Kidney epithelial cell (primary cell): ENCODE data around the gene SERTAD3. TPM values are rescaled to one million over a fixed set of nuclear protein-coding genes. Genes with fewer than 3 reads are reported as not detected.

ENCODE experiments used
- DNase-seq: peaks from one replicate; pipeline ENCODE4 v3.0.0-alpha.2; 2010; ENCODE audit warnings: low read depth
- H3K27me3 ChIP-seq: 2 replicates; pipeline ENCODE4 v1.6.0; 2011; ENCODE audit warnings: low read length; ENCODE audit not compliant: control insufficient read depth, insufficient read depth
- H3K36me3 ChIP-seq: 2 replicates; pipeline ENCODE4 v1.5.1; 2011; ENCODE audit warnings: low read length; ENCODE audit not compliant: control insufficient read depth, insufficient read depth
- H3K4me3 ChIP-seq: 2 replicates; pipeline ENCODE4 v1.5.1; 2011; ENCODE audit warnings: low read depth, mild to moderate bottlenecking, control low read depth, low read length
- CTCF ChIP-seq: IDR thresholded peaks from 2 replicates; pipeline ENCODE4 v1.5.1; 2011; ENCODE audit warnings: mild to moderate bottlenecking, moderate library complexity, low read length, control low read depth, inconsistent platforms; ENCODE audit not compliant: insufficient read depth, poor library complexity, severe bottlenecking
- total RNA-seq: library from RNA; depleted of rRNA; stranded (reverse); fragments of >200 nt; gene quantifications from 2 replicates; pipeline ENCODE4 v1.2.3, GENCODE V29; 2015

Gene SERTAD3
- total RNA-seq, 1 donor from 2014 or later = 11.4 TPM

- Histone ChIP-seq H3K4me3 (no peak overlapping the region), H3K27me3 (no peaks in the 10 kb centered on the region), H3K36me3 (no peaks in the 10 kb centered on the region)
- no peak for TF ChIP-seq CTCF
- DNase-seq = no peak
Observed at GRCh38 chr19:40414542-40415535, 29.3 kb downstream of the SERTAD3 start.

- Histone ChIP-seq H3K27me3 (no peaks in the 10 kb centered on the region), H3K36me3 (no peaks in the 10 kb centered on the region), H3K4me3 (no peak within 1 kb of the TSS)
- no peak for DNase-seq
- TF ChIP-seq CTCF = no peak
Observed at GRCh38 chr19:40413291-40413845, 30.8 kb downstream of the SERTAD3 start, which contains the start of gene PRX. Gene PRX, minus strand, starts transcription at chr19:40413378. Its CDS starts 5,446 bp downstream, at chr19:40407932.

- DNase-seq = no peak
- TF ChIP-seq CTCF = no peak
- Histone ChIP-seq H3K4me3 (no peak overlapping the region), H3K27me3 (no peaks in the 10 kb centered on the region), H3K36me3 (no peaks in the 10 kb centered on the region)
Observed at GRCh38 chr19:40412866-40413265, 31.3 kb downstream of the SERTAD3 start.

GRCh38 chr19:40411958-40412499 is 32.1 kb downstream of the SERTAD3 start:
- no peaks in the 10 kb centered on the region for H3K27me3 ChIP-seq
- no peak overlapping the region for H3K4me3 ChIP-seq
- TF ChIP-seq CTCF = no peak
- H3K36me3 ChIP-seq = no peaks in the 10 kb centered on the region
- no peak for DNase-seq

- TF ChIP-seq CTCF = no peak
- Histone ChIP-seq H3K36me3 (no peaks in the 10 kb centered on the region), H3K27me3 (no peaks in the 10 kb centered on the region), H3K4me3 (no peak overlapping the region)
- DNase-seq = no peak
Observed at GRCh38 chr19:40411125-40411842, 32.9 kb downstream of the SERTAD3 start.
